GM21723 (cell line): ENCODE data around the gene VPS26B.
"Not testable (repeated sequence)": the region's sequence is repeated elsewhere in the genome, so short reads cannot be mapped to it uniquely, and the experiment has no call there.

Experiments used
- ATAC-seq: cut with Tn5 transposase; IDR thresholded peaks from one replicate; pipeline ENCODE4 v1.9.1; 2021; ENCODE audit warnings: mild to moderate bottlenecking, moderate library complexity; ENCODE audit not compliant: unreplicated experiment

The VPS26B gene

GRCh38 chr11:134278356-134278755 lies 53.9 kb downstream of the VPS26B start:
- no peak for ATAC-seq

GRCh38 chr11:134281635-134282034 lies 57.2 kb downstream of the VPS26B start:
- not testable (repeated sequence) for ATAC-seq

GRCh38 chr11:134282121-134283045 lies 57.9 kb downstream of the VPS26B start:
- ATAC-seq, result no peak

- ATAC-seq, result no peak
Measured at GRCh38 chr11:134283461-134284230, 59.2 kb downstream of the VPS26B start.

GRCh38 chr11:134284349-134284748 lies 59.9 kb downstream of the VPS26B start:
- not testable (repeated sequence) for ATAC-seq

- ATAC-seq, result no peak
Measured at GRCh38 chr11:134287561-134287960, 63.1 kb downstream of the VPS26B start.

GRCh38 chr11:134288486-134288885 lies 64.0 kb downstream of the VPS26B start:
- ATAC-seq, result no peak

DNA sequence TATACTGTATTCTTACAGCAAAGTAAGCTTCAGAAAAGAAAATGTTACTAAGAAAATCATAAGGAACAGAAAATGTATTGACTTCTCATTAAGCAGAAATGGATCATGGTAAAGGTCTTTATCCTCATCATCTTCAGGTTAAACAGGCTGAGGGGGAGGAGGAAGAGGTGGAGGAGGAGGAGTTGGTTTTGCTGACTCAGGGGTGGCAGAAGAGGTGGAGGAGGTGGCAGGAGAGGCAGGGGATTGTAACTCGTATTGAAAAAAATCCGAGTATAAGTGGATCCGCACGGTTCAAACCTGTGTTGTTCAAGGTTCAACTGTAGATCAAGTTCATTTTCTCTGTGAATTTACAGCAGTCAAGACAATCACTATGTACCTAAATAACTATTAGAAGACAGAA lies 64.7 kb downstream of the VPS26B start:
- ATAC-seq, result no peak

- no peak for ATAC-seq
Measured at GRCh38 chr11:134289789-134290188, 65.3 kb downstream of the VPS26B start.

DNA sequence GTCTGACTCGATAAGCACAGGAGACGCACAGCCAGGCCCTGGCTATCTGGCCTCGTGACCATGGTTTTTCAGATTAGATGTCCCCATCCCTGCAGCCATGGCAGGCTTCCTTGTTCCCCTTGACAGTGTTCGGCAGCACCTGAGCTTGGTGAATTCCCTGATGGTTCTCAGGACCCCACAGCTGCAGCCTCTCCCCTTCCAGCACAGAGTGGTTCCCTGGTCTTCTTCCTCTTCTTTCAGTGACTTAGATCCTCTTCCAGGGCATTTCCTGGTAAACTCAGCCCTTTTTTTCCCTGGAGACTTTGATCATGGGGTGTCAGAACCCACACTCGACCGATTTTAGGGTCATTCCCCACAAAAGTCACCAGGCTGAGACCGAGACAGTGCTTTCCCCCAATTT lies 66.2 kb downstream of the VPS26B start:
- ATAC-seq, result no peak

- ATAC-seq, result no peak
Measured at GRCh38 chr11:134291196-134291595, 66.7 kb downstream of the VPS26B start.

- ATAC-seq, result no peak
Measured at GRCh38 chr11:134292661-134293060, 68.2 kb downstream of the VPS26B start.

GRCh38 chr11:134293119-134294113 lies 68.9 kb downstream of the VPS26B start:
- ATAC-seq, result no peak

DNA sequence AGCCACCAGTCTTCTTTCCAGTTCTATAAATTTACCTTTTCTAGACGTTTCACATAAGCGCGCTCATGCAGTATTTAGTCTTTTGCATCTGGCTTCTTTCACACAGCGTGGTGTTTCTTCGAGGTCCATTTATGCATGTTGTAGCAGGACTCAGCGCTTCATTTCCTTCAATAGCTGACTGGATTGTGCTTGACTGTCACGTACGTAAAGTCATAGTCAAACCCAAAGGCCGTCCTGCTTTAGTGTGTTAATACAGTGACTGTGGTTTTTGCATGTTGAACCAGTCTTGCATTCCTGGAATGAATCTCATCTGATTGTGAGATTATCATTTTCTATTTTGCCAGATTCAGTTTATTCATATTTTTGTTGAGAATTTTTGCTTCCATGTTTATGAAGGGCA lies 70.2 kb downstream of the VPS26B start:
- ATAC-seq, result no peak
